ENCODE results near the gene WDR45B.

The WDR45B gene

GRCh38 chr17:82658796-82659452, 10.7 kb upstream of the WDR45B start:
- ATAC-seq (ENCODE audit: low read depth) (no peak), DNase-seq (ENCODE audit: low spot score) (peak; percentile 55)
- no peaks in the 10 kb centered on the region for H3K36me3 ChIP-seq (ENCODE audit: low read depth)
- no peaks in the 10 kb centered on the region for H3K27me3 ChIP-seq (ENCODE audit: insufficient read depth, poor library complexity, severe bottlenecking)
- no peak overlapping the region for H3K27ac ChIP-seq (ENCODE audit: poor library complexity, severe bottlenecking)
- H3K4me3 ChIP-seq (ENCODE audit: severe bottlenecking), result no peak overlapping the region
- H3K9me3 ChIP-seq (ENCODE audit: severe bottlenecking), result no peaks in the 10 kb centered on the region
- no peak for TF ChIP-seq CTCF (IDR thresholded peaks at IDR 0.05; ENCODE audit: poor library complexity, severe bottlenecking)
- H3K4me1 ChIP-seq (ENCODE audit: insufficient read depth, poor library complexity, severe bottlenecking), result no peaks in the 10 kb centered on the region

- Histone ChIP-seq H3K36me3 (ENCODE audit: low read depth) (no peaks in the 10 kb centered on the region), H3K4me1 (ENCODE audit: insufficient read depth, poor library complexity, severe bottlenecking) (no peaks in the 10 kb centered on the region), H3K27me3 (ENCODE audit: insufficient read depth, poor library complexity, severe bottlenecking) (no peaks in the 10 kb centered on the region), H3K4me3 (ENCODE audit: severe bottlenecking) (no peak overlapping the region), H3K9me3 (ENCODE audit: severe bottlenecking) (no peaks in the 10 kb centered on the region), H3K27ac (ENCODE audit: poor library complexity, severe bottlenecking) (no peak overlapping the region)
- DNase-seq (ENCODE audit: low spot score) (peak; percentile 43), ATAC-seq (ENCODE audit: low read depth) (no peak)
- no peak for TF ChIP-seq CTCF (IDR thresholded peaks at IDR 0.05; ENCODE audit: poor library complexity, severe bottlenecking)
These were observed 10.1 kb upstream of the WDR45B start for GRCh38 chr17:82658331-82658730.

GRCh38 chr17:82657926-82658325, 9.7 kb upstream of the WDR45B start:
- ATAC-seq (ENCODE audit: low read depth) (no peak), DNase-seq (ENCODE audit: low spot score) (peak; percentile 66)
- Histone ChIP-seq H3K27ac (ENCODE audit: poor library complexity, severe bottlenecking) (no peak overlapping the region), H3K9me3 (ENCODE audit: severe bottlenecking) (no peaks in the 10 kb centered on the region), H3K27me3 (ENCODE audit: insufficient read depth, poor library complexity, severe bottlenecking) (no peaks in the 10 kb centered on the region), H3K4me1 (ENCODE audit: insufficient read depth, poor library complexity, severe bottlenecking) (no peaks in the 10 kb centered on the region), H3K36me3 (ENCODE audit: low read depth) (no peaks in the 10 kb centered on the region), H3K4me3 (ENCODE audit: severe bottlenecking) (no peak overlapping the region)
- TF ChIP-seq CTCF (IDR thresholded peaks at IDR 0.05; ENCODE audit: poor library complexity, severe bottlenecking), result no peak

- H3K36me3 ChIP-seq (ENCODE audit: low read depth), result no peaks in the 10 kb centered on the region
- H3K4me3 ChIP-seq (ENCODE audit: severe bottlenecking), result no peak overlapping the region
- no peak for ATAC-seq (ENCODE audit: low read depth)
- no peaks in the 10 kb centered on the region for H3K4me1 ChIP-seq (ENCODE audit: insufficient read depth, poor library complexity, severe bottlenecking)
- H3K27me3 ChIP-seq (ENCODE audit: insufficient read depth, poor library complexity, severe bottlenecking), result no peaks in the 10 kb centered on the region
- no peaks in the 10 kb centered on the region for H3K9me3 ChIP-seq (ENCODE audit: severe bottlenecking)
- TF ChIP-seq CTCF (IDR thresholded peaks at IDR 0.05; ENCODE audit: poor library complexity, severe bottlenecking), result no peak
- H3K27ac ChIP-seq (ENCODE audit: poor library complexity, severe bottlenecking), result no peak overlapping the region
- no peak for DNase-seq (ENCODE audit: low spot score)
These were observed 8.0 kb upstream of the WDR45B start for GRCh38 chr17:82656266-82656665.

GRCh38 chr17:82655523-82655922, 7.3 kb upstream of the WDR45B start:
- no peak overlapping the region for H3K4me3 ChIP-seq (ENCODE audit: severe bottlenecking)
- H3K27ac ChIP-seq (ENCODE audit: poor library complexity, severe bottlenecking), result no peak overlapping the region
- no peak for ATAC-seq (ENCODE audit: low read depth)
- H3K4me1 ChIP-seq (ENCODE audit: insufficient read depth, poor library complexity, severe bottlenecking), result no peaks in the 10 kb centered on the region
- TF ChIP-seq CTCF (IDR thresholded peaks at IDR 0.05; ENCODE audit: poor library complexity, severe bottlenecking), result no peak
- H3K9me3 ChIP-seq (ENCODE audit: severe bottlenecking), result no peaks in the 10 kb centered on the region
- no peak for DNase-seq (ENCODE audit: low spot score)
- no peaks in the 10 kb centered on the region for H3K36me3 ChIP-seq (ENCODE audit: low read depth)
- H3K27me3 ChIP-seq (ENCODE audit: insufficient read depth, poor library complexity, severe bottlenecking), result no peaks in the 10 kb centered on the region
